HFFc6 (cell line): Measurements from ENCODE around the gene KCNAB3. TPM values are rescaled to one million over a fixed set of nuclear protein-coding genes. Genes with fewer than 3 reads are reported as not detected.
A peak's percentile ranks its signal among the peaks of the same experiment; 100 is the strongest.

Source experiments
- DNase-seq: peaks from one replicate; pipeline ENCODE4 v3.0.0-alpha.2; 2018
- H3K27ac Mint-ChIP-seq: 2 replicates; pipeline ENCODE4 v1.8.0; 2020; ENCODE audit warnings: mild to moderate bottlenecking, mixed read lengths
- H3K27me3 Mint-ChIP-seq: 2 replicates; pipeline ENCODE4 v1.8.0; 2021; ENCODE audit warnings: mild to moderate bottlenecking, moderate library complexity, mixed read lengths; ENCODE audit not compliant: insufficient read depth
- H3K36me3 Mint-ChIP-seq: 2 replicates; pipeline ENCODE4 v1.8.0; 2021; ENCODE audit warnings: low read depth, mixed read lengths
- H3K4me1 Mint-ChIP-seq: 2 replicates; pipeline ENCODE4 v1.8.0; 2020; ENCODE audit warnings: low read depth, mixed read lengths
- H3K4me3 Mint-ChIP-seq: 2 replicates; pipeline ENCODE4 v1.8.0; 2020; ENCODE audit warnings: mild to moderate bottlenecking, moderate library complexity, mixed read lengths
- H3K9me3 Mint-ChIP-seq: 2 replicates; pipeline ENCODE4 v1.8.0; 2020; ENCODE audit warnings: mild to moderate bottlenecking, mixed read lengths
- long read RNA-seq: library from polyadenylated mRNA; unstranded; transcript quantifications from one replicate; pipeline ENCODE4 v2.0.0, GENCODE V29; 2019
- total RNA-seq, 6 experiments: library from RNA; stranded (reverse); fragmentation: NEBNext Ultra II Directional; extraction: Animal tissue kit (Norgen Biotek cat#: 25700); gene quantifications; 2 replicates in 1 of 6; 3 replicates in 5 of 6; pipeline ENCODE4 v1.2.3, GENCODE V29; 2021
- TF ChIP-seq, protein P1 (sequence below): fragments of 200-600 bp; sonication (generic); IDR thresholded peaks from 2 replicates; pipeline ENCODE4 v1.5.0; 2021; ENCODE audit warnings: antibody characterized with exemption, mild to moderate bottlenecking

KCNAB3 gene
- total RNA-seq: 1 to 10 TPM; 1.5 to 3.0 (median 2.3) TPM
- long read RNA-seq: 0 reads

DNA sequence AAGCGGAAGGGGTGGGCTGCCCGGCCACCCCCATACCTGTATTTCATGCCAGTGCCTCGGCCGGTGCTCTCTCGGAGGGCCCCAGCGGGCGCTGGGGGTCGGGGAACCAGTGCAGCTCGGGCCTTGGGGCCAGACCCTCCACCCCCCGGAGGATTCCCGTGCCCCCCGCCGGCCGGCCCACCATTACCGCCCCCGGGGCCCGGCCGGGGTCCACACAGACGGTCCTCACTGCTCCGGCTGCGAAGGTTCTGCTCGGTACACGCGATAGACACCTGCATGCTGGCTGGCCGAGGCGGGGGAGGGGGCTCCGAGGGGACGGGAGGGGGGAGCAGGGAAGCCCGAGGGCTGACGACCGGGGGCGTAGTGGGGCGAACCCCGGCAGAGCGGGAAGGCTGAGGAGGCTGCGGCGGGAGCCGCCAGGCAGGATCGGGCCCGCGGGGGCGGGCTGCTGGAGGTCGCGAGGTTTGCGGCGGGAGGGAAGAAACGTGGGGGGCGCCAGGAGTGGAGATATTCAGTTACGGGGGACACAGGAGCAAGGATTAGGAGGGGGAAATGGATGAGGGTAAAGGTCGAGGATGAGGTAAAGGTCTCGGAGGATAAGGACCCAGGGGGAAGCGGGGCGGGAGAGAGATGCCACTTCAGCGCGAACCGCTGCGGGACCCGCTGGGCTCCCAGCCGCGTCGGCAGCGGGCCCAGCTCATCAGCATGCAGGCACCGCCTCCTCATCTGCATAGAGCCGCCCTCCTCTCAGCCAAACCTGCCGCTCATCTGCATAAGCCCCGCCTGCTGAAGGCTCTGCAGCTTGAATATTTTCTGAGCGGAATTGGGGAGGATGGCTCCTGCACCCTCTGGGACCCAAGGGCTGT, at the start of gene KCNAB3:
KCNAB3 (minus strand) TSS at position 699 of the 866 bp plus-strand sequence; CDS start at position 278, 421 bp downstream.
- Mint-ChIP-seq H3K27ac (peak within 1 kb of the TSS; percentile 83), H3K36me3 (peaks cover 12% of the 10 kb centered on the region), H3K27me3 (peaks cover 2% of the 10 kb centered on the region; the same call in 1 of the 2 replicates), H3K9me3 (no peaks in the 10 kb centered on the region), H3K4me1 (peaks cover 33% of the 10 kb centered on the region), H3K4me3 (peak within 1 kb of the TSS; percentile 95)
- TF ChIP-seq, protein P1, sequence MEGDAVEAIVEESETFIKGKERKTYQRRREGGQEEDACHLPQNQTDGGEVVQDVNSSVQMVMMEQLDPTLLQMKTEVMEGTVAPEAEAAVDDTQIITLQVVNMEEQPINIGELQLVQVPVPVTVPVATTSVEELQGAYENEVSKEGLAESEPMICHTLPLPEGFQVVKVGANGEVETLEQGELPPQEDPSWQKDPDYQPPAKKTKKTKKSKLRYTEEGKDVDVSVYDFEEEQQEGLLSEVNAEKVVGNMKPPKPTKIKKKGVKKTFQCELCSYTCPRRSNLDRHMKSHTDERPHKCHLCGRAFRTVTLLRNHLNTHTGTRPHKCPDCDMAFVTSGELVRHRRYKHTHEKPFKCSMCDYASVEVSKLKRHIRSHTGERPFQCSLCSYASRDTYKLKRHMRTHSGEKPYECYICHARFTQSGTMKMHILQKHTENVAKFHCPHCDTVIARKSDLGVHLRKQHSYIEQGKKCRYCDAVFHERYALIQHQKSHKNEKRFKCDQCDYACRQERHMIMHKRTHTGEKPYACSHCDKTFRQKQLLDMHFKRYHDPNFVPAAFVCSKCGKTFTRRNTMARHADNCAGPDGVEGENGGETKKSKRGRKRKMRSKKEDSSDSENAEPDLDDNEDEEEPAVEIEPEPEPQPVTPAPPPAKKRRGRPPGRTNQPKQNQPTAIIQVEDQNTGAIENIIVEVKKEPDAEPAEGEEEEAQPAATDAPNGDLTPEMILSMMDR: no peak
- peak; percentile 74 for DNase-seq

GRCh38 chr17:7977805-7978204, 48.1 kb upstream of the KCNAB3 start:
- TF ChIP-seq, protein P1: no peak
- no peak overlapping the region for H3K27ac Mint-ChIP-seq
- no peak for DNase-seq
- no peak overlapping the region for H3K4me3 Mint-ChIP-seq
- H3K36me3 Mint-ChIP-seq: peaks cover 12% of the 10 kb centered on the region
- peaks cover 28% of the 10 kb centered on the region for H3K4me1 Mint-ChIP-seq
- peaks cover 17% of the 10 kb centered on the region for H3K9me3 Mint-ChIP-seq
- peaks cover 6% of the 10 kb centered on the region for H3K27me3 Mint-ChIP-seq

DNA sequence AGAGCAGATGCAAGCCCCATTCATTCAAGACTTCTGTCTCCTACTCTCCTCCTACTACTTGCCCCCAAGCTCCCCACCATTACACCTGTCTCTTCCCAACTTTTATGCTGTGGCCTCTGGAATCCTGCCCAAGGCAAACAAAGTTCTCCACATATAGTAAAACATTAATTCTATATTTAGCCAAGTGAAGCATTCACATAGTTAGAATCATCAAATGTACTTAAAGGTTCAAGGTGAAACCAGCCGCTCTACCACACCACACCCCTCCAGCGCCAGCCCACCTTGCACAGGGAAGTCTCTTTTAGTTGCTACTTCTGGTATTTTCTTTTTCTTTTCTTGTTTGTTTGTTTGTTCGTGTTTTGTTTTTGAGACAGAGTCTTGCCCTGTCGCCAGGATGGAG, 47.4 kb upstream of the KCNAB3 start:
- peaks cover 21% of the 10 kb centered on the region for H3K4me1 Mint-ChIP-seq
- H3K4me3 Mint-ChIP-seq: no peak overlapping the region
- peaks cover 6% of the 10 kb centered on the region for H3K27me3 Mint-ChIP-seq
- TF ChIP-seq, protein P1: no peak
- no peak overlapping the region for H3K27ac Mint-ChIP-seq
- H3K36me3 Mint-ChIP-seq: peaks cover 12% of the 10 kb centered on the region
- no peak for DNase-seq
- peaks cover 17% of the 10 kb centered on the region for H3K9me3 Mint-ChIP-seq

DNA sequence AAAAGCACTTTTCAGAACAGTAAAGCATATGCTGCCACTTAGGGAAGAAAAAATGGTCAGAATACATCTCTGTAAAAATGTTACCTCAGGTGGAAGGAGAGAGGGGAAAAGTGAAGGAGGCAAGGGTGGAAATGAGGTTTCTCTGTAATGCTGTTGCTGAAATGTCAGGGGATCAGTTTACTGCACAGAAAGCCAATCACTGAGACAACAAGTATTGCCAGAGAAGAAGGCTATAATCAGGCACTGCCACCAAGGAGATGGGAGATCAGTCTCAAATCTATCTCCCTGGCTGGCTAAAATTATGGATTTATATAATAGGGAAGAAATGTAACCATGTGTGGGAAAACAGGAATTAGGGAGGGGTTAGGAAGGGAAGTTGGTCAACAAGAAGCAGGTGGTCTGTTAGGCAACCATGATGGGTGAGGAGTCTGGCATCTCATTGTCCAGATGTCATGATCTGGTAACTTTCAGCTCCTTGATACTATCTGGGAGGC, 45.0 kb upstream of the KCNAB3 start:
- Mint-ChIP-seq H3K4me3 (no peak overlapping the region), H3K36me3 (peaks cover 12% of the 10 kb centered on the region), H3K9me3 (peaks cover 17% of the 10 kb centered on the region), H3K27ac (no peak overlapping the region), H3K4me1 (peaks cover 7% of the 10 kb centered on the region; the same call in 1 of the 2 replicates), H3K27me3 (peaks cover 6% of the 10 kb centered on the region)
- DNase-seq: no peak
- TF ChIP-seq, protein P1: no peak

DNA sequence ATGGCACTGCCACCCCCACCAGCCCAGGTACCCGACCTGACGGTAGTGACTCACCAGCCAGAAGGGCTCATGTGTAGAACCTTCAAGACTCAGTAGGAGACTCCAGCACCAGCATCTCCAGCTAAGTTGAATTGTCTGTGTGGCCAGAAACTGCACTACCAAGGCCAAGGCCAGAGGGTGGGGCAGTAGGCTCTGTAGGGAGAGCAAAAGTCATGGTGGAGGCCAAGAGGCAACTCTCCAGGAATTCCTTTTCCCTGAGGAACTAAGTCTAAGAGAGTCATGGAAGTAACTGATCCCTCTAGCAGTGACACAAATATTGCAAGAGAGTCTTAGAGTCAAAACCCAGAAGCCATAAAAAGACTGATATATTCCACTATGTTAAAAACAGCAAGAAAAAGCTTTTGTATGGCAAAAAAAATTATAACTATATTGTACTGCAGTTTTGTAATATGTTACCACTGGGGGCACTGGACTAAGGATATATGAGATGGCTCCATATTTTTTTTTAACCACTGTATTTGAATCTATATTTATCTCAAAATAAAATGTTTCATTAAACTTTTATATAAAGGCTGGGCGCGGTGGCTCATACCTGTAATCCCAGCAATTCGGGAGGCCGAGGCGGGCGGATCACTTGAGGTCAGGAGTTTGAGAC, 42.6 kb upstream of the KCNAB3 start:
- Mint-ChIP-seq H3K36me3 (peaks cover 12% of the 10 kb centered on the region), H3K4me3 (no peak overlapping the region), H3K9me3 (peaks cover 17% of the 10 kb centered on the region), H3K4me1 (no peaks in the 10 kb centered on the region), H3K27ac (no peak overlapping the region), H3K27me3 (peaks cover 11% of the 10 kb centered on the region)
- TF ChIP-seq, protein P1: peak; percentile 73
- peak; percentile 22 for DNase-seq
